A673 (cell line): ENCODE results near the gene DENND5A. TPM values are rescaled to one million over a fixed set of nuclear protein-coding genes. Genes with fewer than 3 reads are reported as not detected.

Experiments
- BruUV-seq: library from RNA; stranded (reverse); fragments of 400-500 nt; replicated peaks from 2 replicates; lab custom pipeline; 2021; lab: Mats Ljungman, UMichigan
- CTCF ChIA-PET: fragments of 300-600 bp; sonication (Branson Sonifier 250); formaldehyde crosslinking; loops from one replicate; lab custom pipeline; 2022; ENCODE audit warnings: antibody characterized with exemption; lab: Charles Lee
- POLR2A ChIA-PET: fragments of 300-600 bp; sonication (Branson Sonifier 250); formaldehyde crosslinking; loops from one replicate; lab custom pipeline; 2022; ENCODE audit warnings: antibody characterized with exemption; ENCODE audit not compliant: low non-redundant PET; lab: Charles Lee
- DNase-seq: peaks from one replicate; pipeline ENCODE4 v3.0.0-alpha.2; 2015; ENCODE audit warnings: low spot score
- H3K27ac ChIP-seq: fragments of 200-600 bp; sonication (generic); 2 replicates; pipeline ENCODE4 v1.5.1; 2016; ENCODE audit warnings: mixed run types, low read depth, mild to moderate bottlenecking, mixed read lengths, antibody characterized with exemption, low read length; ENCODE audit not compliant: poor library complexity, severe bottlenecking
- H3K27me3 ChIP-seq: fragments of 200-600 bp; sonication (generic); replicated peaks from 2 replicates; pipeline ENCODE4 v1.6.1; 2017; ENCODE audit warnings: mixed run types, low read depth, mild to moderate bottlenecking, mixed read lengths, antibody characterized with exemption, low read length; ENCODE audit not compliant: insufficient read depth, poor library complexity
- H3K36me3 ChIP-seq: fragments of 200-600 bp; sonication (generic); 2 replicates; pipeline ENCODE4 v1.6.1; 2016; ENCODE audit warnings: mixed run types, mild to moderate bottlenecking, mixed read lengths, antibody characterized with exemption, low read length; ENCODE audit not compliant: insufficient read depth, poor library complexity, severe bottlenecking
- H3K4me1 ChIP-seq: fragments of 200-600 bp; sonication (generic); 2 replicates; pipeline ENCODE4 v1.6.1; 2017; ENCODE audit warnings: mixed run types, mild to moderate bottlenecking, mixed read lengths, antibody characterized with exemption, low read length; ENCODE audit not compliant: insufficient read depth, poor library complexity, severe bottlenecking
- H3K4me3 ChIP-seq: fragments of 200-600 bp; sonication (generic); 2 replicates; pipeline ENCODE4 v1.5.1; 2016; ENCODE audit warnings: low read depth, mixed run types, mild to moderate bottlenecking, mixed read lengths, low read length; ENCODE audit not compliant: poor library complexity, severe bottlenecking
- H3K9me3 ChIP-seq: fragments of 200-600 bp; sonication (generic); 2 replicates; pipeline ENCODE4 v1.6.1; 2016; ENCODE audit warnings: mixed run types, low read depth, mild to moderate bottlenecking, mixed read lengths, antibody characterized with exemption, low read length; ENCODE audit not compliant: poor library complexity, severe bottlenecking
- EZH2 ChIP-seq: fragments of 200-600 bp; sonication (generic); IDR thresholded peaks from 2 replicates; pipeline ENCODE4 v1.6.1; 2017; ENCODE audit warnings: borderline replicate concordance, low read depth, mild to moderate bottlenecking, mixed read lengths, antibody characterized with exemption, low read length; ENCODE audit not compliant: poor library complexity, severe bottlenecking
- intact Hi-C: fragments of 100-400 bp; cut with micrococcal nuclease; formaldehyde crosslinking; loops from one replicate; pipeline ENCODE4 v1.10.0; 2022; ENCODE audit not compliant: unreplicated experiment
- total RNA-seq: library from RNA; stranded (reverse); gene quantifications from 2 replicates; pipeline ENCODE4 v1.2.3, GENCODE V29; 2021
- TF ChIP-seq, protein P1 (sequence below): fragments of 300-800, 200-600 bp; sonication (generic); conservative IDR thresholded peaks from 2 replicates; pipeline ENCODE4 v1.5.1; 2017; ENCODE audit warnings: low read depth, mild to moderate bottlenecking, antibody characterized with exemption, low read length, moderate library complexity, mixed read lengths

The DENND5A gene
- total RNA-seq, 1 experiment from 2014 or later: 65.4 TPM

DNA sequence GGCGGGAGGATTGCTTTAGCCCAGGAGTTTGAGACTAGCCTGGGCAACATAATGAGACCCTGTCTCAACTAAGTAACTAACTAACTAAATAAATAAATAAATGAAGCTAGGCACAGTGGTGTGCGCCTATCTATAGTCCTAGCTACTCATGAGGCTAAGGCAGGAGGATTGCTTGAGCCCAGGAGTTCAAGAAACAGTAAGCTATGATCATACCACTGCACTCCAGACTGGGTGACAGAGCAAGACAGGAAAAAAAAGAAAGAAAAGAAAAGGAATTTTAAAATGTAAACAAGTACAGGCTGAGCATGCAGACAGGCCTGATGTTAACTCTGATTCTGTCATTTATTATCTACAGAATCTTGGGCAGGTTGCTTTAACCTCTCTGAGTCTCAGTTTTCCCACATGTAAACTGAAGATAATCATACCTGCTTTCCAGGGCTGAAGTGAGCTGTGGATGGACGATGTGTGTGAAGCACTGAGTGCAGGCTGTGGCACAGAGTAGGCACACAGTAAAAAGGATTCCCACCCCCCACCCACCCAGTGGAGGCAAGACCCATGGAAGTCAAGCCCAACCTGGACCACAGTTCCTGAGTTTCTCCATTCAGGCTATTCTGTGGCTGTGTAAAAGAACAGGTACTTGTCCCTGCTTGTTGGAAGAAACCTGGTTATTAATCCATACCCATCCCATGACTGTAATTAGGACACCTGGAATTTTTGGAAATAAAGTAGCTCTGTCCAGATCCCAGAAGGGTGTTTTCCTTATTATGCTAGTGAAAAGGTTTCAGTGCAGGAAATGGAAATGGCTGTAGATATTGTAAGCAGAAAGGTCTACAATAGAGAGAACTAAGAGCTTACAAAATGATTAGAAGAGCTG is 155.1 kb downstream of the DENND5A start:
- H3K27ac ChIP-seq: no peak overlapping the region
- DNase-seq: no peak
- no peaks in the 10 kb centered on the region for H3K9me3 ChIP-seq
- ChIA-PET POLR2A (no interaction called here), CTCF (no interaction called here)
- H3K36me3 ChIP-seq: no peaks in the 10 kb centered on the region
- intact Hi-C loops: no loop called here
- no peaks in the 10 kb centered on the region for H3K4me1 ChIP-seq
- BruUV-seq: no TSS peak
- no peak overlapping the region for H3K4me3 ChIP-seq
- no peaks in the 10 kb centered on the region for H3K27me3 ChIP-seq
- TF ChIP-seq, protein P1, sequence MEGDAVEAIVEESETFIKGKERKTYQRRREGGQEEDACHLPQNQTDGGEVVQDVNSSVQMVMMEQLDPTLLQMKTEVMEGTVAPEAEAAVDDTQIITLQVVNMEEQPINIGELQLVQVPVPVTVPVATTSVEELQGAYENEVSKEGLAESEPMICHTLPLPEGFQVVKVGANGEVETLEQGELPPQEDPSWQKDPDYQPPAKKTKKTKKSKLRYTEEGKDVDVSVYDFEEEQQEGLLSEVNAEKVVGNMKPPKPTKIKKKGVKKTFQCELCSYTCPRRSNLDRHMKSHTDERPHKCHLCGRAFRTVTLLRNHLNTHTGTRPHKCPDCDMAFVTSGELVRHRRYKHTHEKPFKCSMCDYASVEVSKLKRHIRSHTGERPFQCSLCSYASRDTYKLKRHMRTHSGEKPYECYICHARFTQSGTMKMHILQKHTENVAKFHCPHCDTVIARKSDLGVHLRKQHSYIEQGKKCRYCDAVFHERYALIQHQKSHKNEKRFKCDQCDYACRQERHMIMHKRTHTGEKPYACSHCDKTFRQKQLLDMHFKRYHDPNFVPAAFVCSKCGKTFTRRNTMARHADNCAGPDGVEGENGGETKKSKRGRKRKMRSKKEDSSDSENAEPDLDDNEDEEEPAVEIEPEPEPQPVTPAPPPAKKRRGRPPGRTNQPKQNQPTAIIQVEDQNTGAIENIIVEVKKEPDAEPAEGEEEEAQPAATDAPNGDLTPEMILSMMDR: no peak
- no peak for TF ChIP-seq EZH2

DNA sequence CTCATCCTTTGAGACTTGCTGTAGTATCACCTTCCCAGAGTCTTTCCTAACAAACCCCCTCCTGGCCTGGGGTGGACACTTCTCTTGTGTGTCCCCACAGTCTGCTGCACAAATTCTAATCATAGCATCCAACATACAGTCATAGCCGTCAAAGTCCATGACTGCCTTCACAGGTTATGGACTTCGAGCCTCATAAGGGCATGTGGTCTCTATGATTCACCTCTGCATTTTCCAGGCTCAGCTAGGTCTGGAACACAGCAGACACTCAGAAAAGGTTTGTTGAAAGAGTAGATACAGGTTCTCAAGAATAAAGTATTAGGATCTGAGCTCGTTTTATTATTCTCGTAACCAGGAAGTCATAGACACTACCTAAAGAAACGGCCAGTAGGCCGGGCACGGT is 160.6 kb downstream of the DENND5A start:
- CTCF ChIA-PET: no interaction called here
- POLR2A ChIA-PET: no interaction called here

DNA sequence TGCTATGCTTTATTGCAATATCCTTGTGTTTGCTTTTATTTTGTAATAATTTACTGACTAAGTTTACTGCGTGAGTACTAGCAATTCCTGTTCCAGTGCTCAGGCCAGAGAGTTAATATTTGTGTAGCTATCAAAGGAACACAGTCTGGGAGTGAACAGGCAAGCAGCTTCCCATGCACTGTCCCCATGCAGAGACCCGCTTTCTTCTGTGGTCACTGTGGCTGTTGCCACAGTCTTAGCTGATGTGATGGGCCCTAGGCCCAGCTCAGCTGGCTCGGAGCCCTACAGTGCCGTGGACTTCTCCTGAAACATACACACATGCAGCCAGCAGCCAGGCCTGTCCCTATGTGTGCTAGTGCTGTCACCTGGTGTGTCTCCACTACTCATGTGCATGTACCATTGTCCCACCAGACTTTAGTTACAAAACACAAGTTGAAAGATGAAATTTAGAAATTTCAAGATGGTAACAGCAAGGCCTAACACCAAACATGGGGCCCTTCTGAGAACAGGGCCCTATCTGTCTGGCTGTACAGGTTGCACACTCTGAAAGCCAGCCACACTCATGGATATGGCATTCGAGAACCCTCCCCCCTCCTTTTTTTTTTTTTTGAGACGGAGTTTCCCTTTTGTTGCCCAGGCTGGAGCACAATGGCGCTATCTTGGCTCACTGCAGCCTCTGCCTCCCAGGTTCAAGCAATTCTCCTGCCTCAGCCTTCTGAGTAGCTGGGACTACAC is 161.4 kb downstream of the DENND5A start:
- no TSS peak for BruUV-seq
- H3K27ac ChIP-seq: no peak overlapping the region
- H3K27me3 ChIP-seq: no peaks in the 10 kb centered on the region
- no peaks in the 10 kb centered on the region for H3K36me3 ChIP-seq
- DNase-seq: no peak
- H3K4me1 ChIP-seq: no peaks in the 10 kb centered on the region
- ChIA-PET CTCF (no interaction called here), POLR2A (no interaction called here)
- TF ChIP-seq EZH2: no peak
- TF ChIP-seq, protein P1: no peak
- intact Hi-C loops: no loop called here
- no peaks in the 10 kb centered on the region for H3K9me3 ChIP-seq
- H3K4me3 ChIP-seq: no peak overlapping the region

More for the DNA sequence above, 160.6 kb downstream of the DENND5A start:
- Histone ChIP-seq H3K27me3 (no peaks in the 10 kb centered on the region), H3K36me3 (no peaks in the 10 kb centered on the region), H3K9me3 (no peaks in the 10 kb centered on the region), H3K4me3 (no peak overlapping the region), H3K4me1 (no peaks in the 10 kb centered on the region), H3K27ac (no peak overlapping the region)
- no TSS peak for BruUV-seq
- intact Hi-C loops: no loop called here
- no peak for DNase-seq
- TF ChIP-seq EZH2: no peak
- TF ChIP-seq, protein P1: no peak
